T-helper 1 cell treated with Interleukin-12 subunit alpha and Interleukin-12 subunit beta and Interleukin-4 antibody, amounts not matched to agents 30 μg/mL and 1 μg/mL, for 36 hours (primary cell): ENCODE results near the gene C11orf54.
"Not testable (repeated sequence)": the region's sequence is repeated elsewhere in the genome, so short reads cannot be mapped to it uniquely, and the experiment has no call there.

Experiments
- H3K27ac Mint-ChIP-seq: one replicate; pipeline ENCODE4 v1.8.0; 2021; ENCODE audit warnings: mild to moderate bottlenecking, mixed read lengths
- H3K27me3 Mint-ChIP-seq: one replicate; pipeline ENCODE4 v1.8.0; 2021; ENCODE audit warnings: low read depth, mixed read lengths
- H3K36me3 Mint-ChIP-seq: one replicate; pipeline ENCODE4 v1.8.0; 2021; ENCODE audit warnings: low read depth, mixed read lengths
- H3K4me1 Mint-ChIP-seq: one replicate; pipeline ENCODE4 v1.8.0; 2021; ENCODE audit warnings: low read depth, mixed read lengths
- H3K4me3 Mint-ChIP-seq: one replicate; pipeline ENCODE4 v1.8.0; 2021; ENCODE audit warnings: mild to moderate bottlenecking, moderate library complexity, mixed read lengths
- H3K9me3 Mint-ChIP-seq: one replicate; pipeline ENCODE4 v1.8.0; 2021; ENCODE audit warnings: mixed read lengths

Gene C11orf54

DNA sequence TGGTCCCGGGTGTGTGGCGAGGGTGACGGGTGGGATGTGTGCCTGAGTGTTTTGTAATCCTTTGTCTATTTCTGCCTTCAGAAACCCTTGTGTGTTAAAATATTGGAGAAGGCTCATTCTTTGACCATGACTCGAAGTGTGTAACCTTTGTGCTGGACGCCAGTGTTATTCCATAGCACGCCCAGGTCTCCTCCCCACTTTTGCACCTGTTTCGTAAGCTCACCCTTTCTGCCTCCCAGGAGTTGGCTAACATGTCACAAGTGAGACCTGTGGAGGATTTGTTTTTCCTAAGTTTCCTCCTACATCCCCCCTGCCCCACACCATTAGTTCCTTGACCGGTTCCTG, 382 bp downstream of the C11orf54 start:
- peaks cover 53% of the 10 kb centered on the region for H3K36me3 Mint-ChIP-seq
- H3K4me1 Mint-ChIP-seq, result peaks cover 44% of the 10 kb centered on the region
- no peaks in the 10 kb centered on the region for H3K9me3 Mint-ChIP-seq
- H3K27ac Mint-ChIP-seq, result peak overlapping the region; percentile 100
- H3K4me3 Mint-ChIP-seq, result peak overlapping the region; percentile 100
- H3K27me3 Mint-ChIP-seq, result no peaks in the 10 kb centered on the region

DNA sequence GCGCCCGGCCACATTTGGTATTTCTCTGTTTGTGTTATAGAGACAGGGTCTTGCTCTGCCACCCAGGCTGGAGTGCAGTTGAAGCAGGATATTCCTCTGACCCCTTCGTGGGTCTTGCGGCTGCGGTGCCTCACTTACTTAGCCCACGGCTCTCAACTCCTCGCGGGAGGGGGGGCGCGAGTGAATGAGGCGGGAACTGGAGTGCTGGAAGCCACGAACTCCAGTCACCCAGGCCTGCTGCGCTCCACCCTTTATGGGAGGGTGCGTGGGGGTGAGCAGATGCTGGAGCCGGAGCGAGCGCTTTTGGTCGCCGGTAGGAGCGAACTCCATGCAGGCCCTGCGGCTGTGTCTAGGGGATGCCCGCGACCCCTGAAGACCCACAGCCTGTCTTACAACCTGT, 1.8 kb downstream of the C11orf54 start:
- Mint-ChIP-seq H3K27me3 (no peaks in the 10 kb centered on the region), H3K4me1 (peaks cover 29% of the 10 kb centered on the region), H3K27ac (peak overlapping the region; percentile 31), H3K36me3 (peaks cover 44% of the 10 kb centered on the region), H3K4me3 (peak overlapping the region; percentile 60), H3K9me3 (no peaks in the 10 kb centered on the region)

DNA sequence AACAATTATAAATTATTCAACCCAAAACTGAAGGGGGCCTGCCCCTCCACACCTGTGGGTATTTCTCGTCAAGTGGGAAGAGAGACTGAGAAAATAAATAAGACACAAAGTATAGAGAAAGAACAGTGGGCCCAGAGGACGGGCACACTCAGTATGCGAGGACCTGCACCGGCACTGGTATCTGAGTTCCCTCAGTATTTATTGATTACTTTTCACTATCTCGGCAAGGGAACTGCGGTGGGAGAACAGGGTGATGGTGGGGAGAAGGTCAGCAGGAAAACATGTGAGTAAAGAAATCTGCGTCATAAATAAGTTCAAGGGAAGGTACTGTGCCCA, 3.2 kb downstream of the C11orf54 start:
- Mint-ChIP-seq H3K36me3 (peaks cover 31% of the 10 kb centered on the region), H3K4me1 (peaks cover 16% of the 10 kb centered on the region), H3K9me3 (no peaks in the 10 kb centered on the region), H3K27me3 (no peaks in the 10 kb centered on the region), H3K27ac (no peak overlapping the region), H3K4me3 (no peak overlapping the region)

DNA sequence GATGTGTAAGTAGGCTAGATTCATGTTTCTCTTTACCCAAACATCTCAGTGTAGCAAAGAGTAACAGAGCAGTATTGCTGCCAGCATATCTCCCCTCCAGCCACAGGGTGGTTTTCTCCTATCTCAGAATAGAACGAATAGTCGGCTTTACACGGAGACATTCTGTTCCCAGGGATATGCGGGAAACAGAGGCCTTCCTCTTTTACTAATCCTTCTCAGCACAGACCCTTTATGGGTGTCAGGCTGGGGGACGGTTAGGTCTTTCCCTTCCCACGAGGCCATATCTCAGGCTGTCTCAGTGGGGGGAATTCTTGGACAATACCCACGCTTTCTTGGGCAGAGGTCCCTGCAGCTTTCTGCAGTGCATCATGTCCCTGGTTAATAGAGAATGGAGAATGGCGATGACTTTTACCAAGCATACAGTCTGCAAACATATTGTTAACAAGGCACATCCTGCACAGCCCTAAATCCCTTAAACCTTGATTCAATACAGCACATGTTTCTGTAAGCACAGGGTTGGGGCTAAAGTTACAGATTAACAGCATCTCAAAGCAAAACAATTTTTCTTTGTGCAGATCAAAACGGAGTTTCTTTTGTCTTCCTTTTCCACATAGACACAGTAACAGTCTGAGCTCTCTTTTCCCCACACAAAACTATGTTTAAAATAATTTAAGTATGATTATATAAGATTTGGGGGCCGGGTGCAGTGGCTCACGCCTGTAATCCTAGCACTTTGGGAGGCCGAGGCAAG, 3.7 kb downstream of the C11orf54 start:
- not testable (repeated sequence) for H3K4me3 Mint-ChIP-seq, H3K9me3 Mint-ChIP-seq, H3K27ac Mint-ChIP-seq, H3K27me3 Mint-ChIP-seq
- H3K4me1 Mint-ChIP-seq, result peaks cover 11% of the 10 kb centered on the region
- peaks cover 26% of the 10 kb centered on the region for H3K36me3 Mint-ChIP-seq

GRCh38 chr11:93746101-93746500, 4.6 kb downstream of the C11orf54 start:
- Mint-ChIP-seq H3K4me3 (no peak overlapping the region), H3K4me1 (peaks cover 8% of the 10 kb centered on the region), H3K36me3 (peaks cover 18% of the 10 kb centered on the region), H3K27ac (no peak overlapping the region), H3K9me3 (no peaks in the 10 kb centered on the region), H3K27me3 (no peaks in the 10 kb centered on the region)

GRCh38 chr11:93747122-93747521, 5.7 kb downstream of the C11orf54 start:
- Mint-ChIP-seq H3K27me3 (no peaks in the 10 kb centered on the region), H3K9me3 (no peaks in the 10 kb centered on the region), H3K4me3 (no peak overlapping the region), H3K27ac (no peak overlapping the region), H3K4me1 (peaks cover 8% of the 10 kb centered on the region), H3K36me3 (peaks cover 11% of the 10 kb centered on the region)

- Mint-ChIP-seq H3K4me3 (no peak overlapping the region), H3K9me3 (no peaks in the 10 kb centered on the region), H3K36me3 (peaks cover 10% of the 10 kb centered on the region), H3K27me3 (no peaks in the 10 kb centered on the region), H3K27ac (no peak overlapping the region), H3K4me1 (no peaks in the 10 kb centered on the region)
Measured at GRCh38 chr11:93751001-93751400, 9.5 kb downstream of the C11orf54 start.

DNA sequence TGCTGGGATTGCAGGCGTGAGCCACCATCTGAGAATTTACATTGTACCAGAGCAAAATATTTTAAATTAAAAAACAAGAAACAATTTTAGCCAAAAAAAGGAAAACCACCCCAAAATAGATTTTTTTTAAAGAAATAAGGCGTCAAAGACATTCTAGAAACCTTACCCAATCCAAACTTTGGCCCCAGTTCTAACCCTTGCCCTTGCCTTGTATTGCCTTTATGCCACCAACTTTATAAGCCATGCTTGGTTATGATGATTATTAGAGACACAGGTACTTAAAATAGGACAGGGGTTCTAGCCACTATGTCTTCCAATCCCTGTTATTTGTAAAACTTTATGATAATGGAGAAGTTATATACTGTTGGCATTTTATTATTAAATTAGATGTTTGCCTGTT, 11.8 kb downstream of the C11orf54 start:
- Mint-ChIP-seq H3K36me3 (peaks cover 13% of the 10 kb centered on the region), H3K4me1 (no peaks in the 10 kb centered on the region), H3K27ac (no peak overlapping the region), H3K27me3 (no peaks in the 10 kb centered on the region), H3K4me3 (no peak overlapping the region), H3K9me3 (no peaks in the 10 kb centered on the region)

- Mint-ChIP-seq H3K9me3 (no peaks in the 10 kb centered on the region), H3K27ac (no peak overlapping the region)
Measured at GRCh38 chr11:93756748-93757147, 15.3 kb downstream of the C11orf54 start.

GRCh38 chr11:93757301-93757700, 15.8 kb downstream of the C11orf54 start:
- Mint-ChIP-seq H3K4me1 (no peaks in the 10 kb centered on the region), H3K4me3 (no peak overlapping the region), H3K9me3 (no peaks in the 10 kb centered on the region), H3K36me3 (peaks cover 25% of the 10 kb centered on the region), H3K27ac (no peak overlapping the region), H3K27me3 (no peaks in the 10 kb centered on the region)

More at GRCh38 chr11:93756748-93757147, 15.3 kb downstream of the C11orf54 start:
- Mint-ChIP-seq H3K27me3 (no peaks in the 10 kb centered on the region), H3K36me3 (peaks cover 25% of the 10 kb centered on the region), H3K4me3 (no peak overlapping the region), H3K4me1 (no peaks in the 10 kb centered on the region)

DNA sequence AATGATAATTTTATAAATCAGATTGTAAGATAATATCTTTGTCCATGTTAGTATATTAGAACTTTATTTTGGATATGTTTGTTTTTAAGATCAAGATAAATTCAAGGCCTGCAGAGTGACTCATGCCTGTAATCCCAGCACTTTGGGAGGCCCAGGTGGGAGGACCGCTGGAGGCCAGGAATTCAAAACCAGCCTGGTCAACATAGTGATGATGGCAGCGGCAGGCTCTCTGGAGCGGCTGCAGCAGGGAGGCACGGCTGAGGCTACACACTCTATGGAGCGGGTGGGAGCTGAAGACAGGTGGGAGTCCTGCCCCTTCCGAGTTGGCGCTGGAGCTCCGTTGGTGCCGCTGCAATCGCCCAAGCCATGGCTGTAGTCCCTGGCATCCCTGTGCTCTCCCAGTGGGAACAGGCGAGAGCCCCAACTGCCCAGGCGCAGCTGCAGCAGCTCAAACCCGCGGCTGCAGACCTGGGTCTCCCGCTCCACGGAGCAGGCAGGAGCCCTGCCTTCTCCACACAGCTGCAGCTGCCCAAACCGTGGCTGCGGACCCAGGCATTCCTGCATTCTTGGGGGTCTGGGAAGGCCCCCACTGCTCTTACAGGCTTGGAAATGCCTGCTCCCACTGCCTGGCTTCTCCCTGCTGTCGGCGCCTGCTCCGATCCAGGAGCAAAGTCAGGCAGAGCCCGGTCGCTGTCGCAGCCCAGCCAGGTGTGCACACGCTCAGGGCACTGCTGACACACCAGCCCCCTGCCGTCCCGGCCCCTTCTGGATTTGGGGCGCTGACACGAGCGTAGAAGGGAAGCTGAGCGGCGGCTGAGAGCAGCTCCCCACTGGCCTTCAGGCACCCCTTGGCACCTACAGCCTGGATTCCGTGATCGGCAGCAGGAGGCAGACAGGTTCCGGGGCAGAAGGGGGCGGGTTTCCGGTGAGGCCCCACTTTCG, 16.7 kb downstream of the C11orf54 start:
- H3K4me3 Mint-ChIP-seq, result no peak overlapping the region
- H3K9me3 Mint-ChIP-seq, result no peaks in the 10 kb centered on the region
- no peak overlapping the region for H3K27ac Mint-ChIP-seq
- no peaks in the 10 kb centered on the region for H3K27me3 Mint-ChIP-seq
- H3K4me1 Mint-ChIP-seq, result no peaks in the 10 kb centered on the region
- peaks cover 25% of the 10 kb centered on the region for H3K36me3 Mint-ChIP-seq

GRCh38 chr11:93759123-93759522, 17.7 kb downstream of the C11orf54 start:
- peaks cover 22% of the 10 kb centered on the region for H3K36me3 Mint-ChIP-seq
- not testable (repeated sequence) for H3K9me3 Mint-ChIP-seq, H3K4me1 Mint-ChIP-seq, H3K27me3 Mint-ChIP-seq, H3K4me3 Mint-ChIP-seq, H3K27ac Mint-ChIP-seq

GRCh38 chr11:93761910-93762309, 20.4 kb downstream of the C11orf54 start:
- Mint-ChIP-seq H3K27me3 (no peaks in the 10 kb centered on the region), H3K4me1 (no peaks in the 10 kb centered on the region), H3K27ac (no peak overlapping the region), H3K36me3 (peaks cover 44% of the 10 kb centered on the region), H3K4me3 (no peak overlapping the region), H3K9me3 (peaks cover 10% of the 10 kb centered on the region)

GRCh38 chr11:93765551-93765950, 24.1 kb downstream of the C11orf54 start:
- peaks cover 23% of the 10 kb centered on the region for H3K9me3 Mint-ChIP-seq
- no peak overlapping the region for H3K27ac Mint-ChIP-seq
- no peak overlapping the region for H3K4me3 Mint-ChIP-seq
- peaks cover 35% of the 10 kb centered on the region for H3K36me3 Mint-ChIP-seq
- H3K4me1 Mint-ChIP-seq, result no peaks in the 10 kb centered on the region
- no peaks in the 10 kb centered on the region for H3K27me3 Mint-ChIP-seq

- Mint-ChIP-seq H3K36me3 (peaks cover 33% of the 10 kb centered on the region), H3K27ac (no peak overlapping the region), H3K27me3 (no peaks in the 10 kb centered on the region), H3K4me1 (no peaks in the 10 kb centered on the region), H3K4me3 (no peak overlapping the region), H3K9me3 (peaks cover 23% of the 10 kb centered on the region)
Measured at GRCh38 chr11:93766504-93766903, 25.0 kb downstream of the C11orf54 start.
